HG03064 (cell line): ENCODE results near the gene CIT.

Experiments
- ATAC-seq: cut with Tn5 transposase; IDR thresholded peaks from one replicate; pipeline ENCODE4 v1.9.1; 2021; ENCODE audit warnings: low read depth; ENCODE audit not compliant: unreplicated experiment

CIT gene

DNA sequence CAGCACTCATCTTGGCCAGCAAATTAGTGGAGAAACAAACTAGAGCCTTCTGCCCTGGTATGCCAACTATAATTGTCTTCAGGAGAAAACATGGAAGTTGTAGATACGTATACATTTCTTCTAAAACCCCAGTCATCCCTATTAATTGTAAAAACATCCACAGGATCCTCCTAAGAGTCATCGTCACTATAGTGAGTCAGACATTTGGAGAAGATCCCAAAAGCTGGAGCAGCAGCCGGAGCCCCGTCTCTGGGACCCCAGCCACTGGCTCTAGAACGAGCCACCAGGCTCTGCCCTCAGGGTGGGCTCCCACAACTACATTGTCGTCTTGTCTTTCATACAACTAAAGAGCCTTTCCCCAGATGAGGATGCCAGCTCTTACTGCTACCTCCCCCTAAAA is 193.7 kb downstream of the CIT start:
- no peak for ATAC-seq

DNA sequence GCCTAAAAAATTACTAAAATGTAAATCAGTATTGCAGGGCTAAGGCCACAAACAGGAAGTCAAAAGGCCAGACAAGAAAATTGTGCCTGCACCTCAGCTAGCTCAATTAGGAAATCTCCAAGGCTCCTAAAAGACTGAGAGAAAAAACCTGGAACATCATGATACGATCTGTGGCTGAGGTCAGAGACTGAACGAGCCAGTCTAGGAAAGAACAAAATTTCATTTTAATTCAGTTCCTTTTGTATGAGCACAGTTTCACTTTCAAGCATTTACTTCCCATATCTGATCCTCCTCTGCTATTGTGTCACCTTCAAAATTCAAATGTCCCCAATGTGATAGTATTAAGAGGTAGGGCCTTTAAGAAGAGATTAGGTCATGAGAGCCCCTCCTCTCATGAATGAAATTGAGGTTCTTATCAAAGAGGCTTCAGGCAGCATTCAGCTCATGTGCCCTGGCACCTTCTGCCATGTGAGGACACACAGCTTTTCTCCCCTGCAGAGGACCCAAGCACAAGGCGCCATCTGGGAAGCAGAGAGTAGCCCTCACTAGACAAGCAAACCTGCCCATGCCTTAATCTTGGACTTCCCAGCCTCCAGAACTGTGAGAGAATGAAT is 194.4 kb downstream of the CIT start:
- ATAC-seq, result no peak

DNA sequence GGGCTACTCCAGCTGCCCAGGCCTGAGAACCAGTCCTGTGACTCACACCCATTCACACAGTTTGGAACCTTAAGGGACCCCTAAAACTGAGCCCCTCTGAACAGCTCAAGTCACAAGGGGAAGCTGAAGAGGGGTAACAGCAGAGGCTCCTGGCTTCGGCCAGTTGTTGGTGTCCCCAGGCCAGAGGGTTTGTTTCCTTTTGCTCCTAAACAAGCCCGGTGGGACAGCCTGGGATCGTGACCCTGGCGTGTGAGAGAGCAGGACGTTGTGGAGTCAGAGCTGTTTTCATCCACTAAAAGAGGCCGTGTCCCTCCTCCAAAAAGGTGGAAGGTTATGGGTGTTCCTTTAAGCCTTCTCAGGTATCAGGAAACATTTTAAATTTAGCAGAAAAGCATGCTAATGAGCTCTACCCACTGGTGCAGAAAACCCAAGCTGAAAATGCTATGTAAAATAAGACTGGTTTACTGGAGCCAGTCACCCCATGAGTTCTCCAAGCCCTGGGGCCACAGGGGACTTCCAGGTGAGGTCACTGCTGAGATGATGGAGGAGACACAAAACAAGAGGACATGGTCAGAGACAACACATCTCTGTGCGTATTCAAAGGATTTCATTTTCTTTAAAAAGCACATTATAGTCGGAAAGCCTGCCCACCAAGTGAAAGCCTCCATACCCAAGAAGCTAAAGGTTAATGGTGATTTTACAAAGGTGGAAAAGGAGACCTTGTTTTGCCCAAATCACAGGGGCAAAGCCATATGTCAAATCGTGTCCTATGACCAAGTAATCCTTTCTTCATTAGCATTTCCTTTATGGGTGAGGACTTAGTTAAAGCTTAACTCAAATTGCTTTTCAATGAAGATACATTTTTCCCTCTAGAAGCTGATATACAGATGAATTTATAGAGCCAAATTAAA is 195.1 kb downstream of the CIT start:
- no peak for ATAC-seq

DNA sequence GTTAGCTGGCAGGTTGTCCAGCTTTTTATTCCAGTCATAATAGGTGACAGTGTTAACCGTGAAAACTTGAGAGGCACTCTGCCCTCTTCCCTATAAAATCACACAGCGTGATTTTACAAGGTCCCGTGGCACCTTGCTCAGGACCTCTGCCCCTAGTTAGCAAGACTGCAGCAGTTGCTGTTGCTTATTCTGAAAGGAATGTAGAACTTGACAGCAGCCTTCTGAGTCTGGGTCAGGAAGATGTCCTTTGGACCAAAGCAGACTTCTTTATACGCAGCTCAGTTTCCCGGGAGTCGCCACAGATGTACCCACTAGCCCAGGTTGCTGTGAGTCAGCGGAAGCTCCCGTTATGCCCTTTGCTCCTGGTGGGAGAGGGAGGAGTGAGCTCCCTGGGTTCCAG is 196.0 kb downstream of the CIT start:
- no peak for ATAC-seq

DNA sequence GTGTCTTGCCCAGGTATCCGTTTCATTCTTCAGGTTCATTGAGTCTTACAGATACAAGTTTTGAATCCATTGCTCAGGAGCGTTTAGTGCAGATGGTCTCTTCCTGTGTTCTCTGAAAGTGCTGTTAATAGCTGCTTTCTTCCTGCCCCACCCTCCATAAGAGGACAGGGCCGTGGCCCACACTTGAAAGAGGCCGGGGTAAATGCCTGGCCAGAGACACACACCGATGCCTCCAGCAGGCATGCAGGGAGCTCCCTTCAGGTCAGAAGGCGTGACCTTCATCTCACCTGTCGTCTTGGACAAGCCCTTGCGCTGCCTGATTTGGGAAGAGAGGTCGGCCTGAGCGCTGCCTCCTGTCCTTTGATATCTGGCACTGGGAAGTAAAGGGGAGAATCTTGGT is 197.6 kb downstream of the CIT start:
- no peak for ATAC-seq

DNA sequence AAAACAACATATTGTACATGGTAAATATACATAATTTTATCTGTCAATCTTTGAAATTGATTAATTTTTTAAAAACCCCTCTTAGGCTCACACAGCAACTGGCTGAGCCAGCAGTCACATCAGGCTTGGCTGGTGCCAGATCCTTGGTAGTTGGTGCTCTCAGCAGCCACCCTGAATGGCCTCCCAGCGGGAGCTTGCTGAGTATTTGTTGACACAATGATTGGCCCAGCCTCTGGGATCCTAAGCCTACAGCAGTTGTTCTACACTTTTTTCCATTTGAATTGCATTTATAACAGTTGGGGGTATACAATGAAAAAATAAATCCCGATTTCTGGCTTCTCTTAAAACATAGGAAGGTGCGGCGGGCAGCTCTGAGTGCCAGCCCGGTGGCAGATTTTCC is 198.0 kb downstream of the CIT start:
- no peak for ATAC-seq

DNA sequence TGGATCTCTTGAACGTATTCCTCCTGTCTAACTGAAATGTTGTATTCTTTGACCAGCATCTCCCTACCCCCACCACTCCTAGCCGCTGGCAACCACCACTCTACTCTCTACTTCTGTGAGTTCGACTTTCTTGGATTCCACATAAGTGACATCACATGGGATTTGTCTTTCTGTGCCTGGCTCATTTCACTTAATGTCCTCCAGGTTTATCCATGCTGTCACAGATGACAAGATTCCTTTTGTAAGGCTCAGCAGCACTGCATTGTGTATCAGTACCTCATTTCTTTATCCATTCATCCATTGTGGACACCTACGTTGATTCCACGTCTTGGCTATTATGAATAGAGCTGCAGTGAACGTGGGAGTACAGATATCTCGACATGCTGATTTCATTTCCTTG is 198.7 kb downstream of the CIT start:
- no peak for ATAC-seq

DNA sequence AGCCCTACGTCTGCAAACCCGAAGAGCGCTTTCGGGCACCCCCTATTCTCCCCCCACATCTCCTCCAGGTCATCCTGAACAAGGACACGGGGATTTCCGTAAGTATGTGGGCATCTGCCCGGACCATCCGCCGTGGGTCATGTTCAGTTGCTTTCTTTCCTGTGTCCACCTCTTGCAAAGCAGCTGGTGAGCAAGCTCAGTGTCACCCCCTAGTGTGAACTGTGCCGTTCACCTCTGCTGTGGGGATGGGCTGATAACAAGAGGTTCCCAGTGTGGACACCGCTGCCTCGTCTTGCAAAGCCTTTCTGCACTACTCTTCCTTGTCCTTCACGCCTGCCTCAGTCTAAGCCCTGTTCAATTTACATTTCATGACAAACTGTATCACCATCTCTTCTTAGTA is 200.5 kb downstream of the CIT start:
- no peak for ATAC-seq

DNA sequence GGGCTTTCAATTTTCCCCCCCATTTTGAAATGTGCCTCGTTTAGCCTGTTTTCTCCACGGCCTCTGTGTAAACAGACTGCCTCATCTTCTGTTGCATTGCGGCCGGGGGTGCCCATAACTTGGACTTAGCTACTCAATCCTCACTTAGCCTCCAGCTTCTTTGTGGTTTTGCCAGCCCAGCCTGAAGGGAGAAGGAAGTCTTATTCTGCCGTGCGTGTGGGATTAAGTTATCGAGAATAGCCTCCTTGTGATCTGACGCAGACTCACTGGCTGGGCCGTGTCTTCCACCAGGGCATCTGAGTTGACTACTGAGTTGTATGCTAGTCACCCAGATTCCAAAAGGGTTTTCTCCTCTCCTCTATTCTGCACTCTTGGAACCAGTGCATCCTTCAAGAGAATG is 201.1 kb downstream of the CIT start:
- ATAC-seq, result no peak

DNA sequence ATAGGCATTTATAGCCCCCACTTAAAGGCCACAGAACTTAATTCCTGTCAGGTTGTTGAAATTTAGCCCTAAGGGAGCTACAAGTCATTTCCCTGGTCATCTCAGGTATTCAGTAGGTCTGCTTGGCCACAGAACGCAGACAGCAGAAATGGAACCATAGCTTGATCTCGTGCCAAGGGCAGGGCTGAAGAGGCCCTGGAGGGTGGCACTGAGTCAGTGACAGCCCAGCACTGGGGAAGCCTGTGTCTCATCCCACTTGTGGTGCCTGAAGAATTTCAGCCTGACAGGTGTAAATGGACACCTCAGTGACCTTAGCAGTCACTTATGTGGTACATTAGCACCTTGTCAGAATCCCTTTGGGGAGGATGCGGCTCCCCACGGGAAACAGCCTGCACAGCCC is 202.6 kb downstream of the CIT start:
- no peak for ATAC-seq

DNA sequence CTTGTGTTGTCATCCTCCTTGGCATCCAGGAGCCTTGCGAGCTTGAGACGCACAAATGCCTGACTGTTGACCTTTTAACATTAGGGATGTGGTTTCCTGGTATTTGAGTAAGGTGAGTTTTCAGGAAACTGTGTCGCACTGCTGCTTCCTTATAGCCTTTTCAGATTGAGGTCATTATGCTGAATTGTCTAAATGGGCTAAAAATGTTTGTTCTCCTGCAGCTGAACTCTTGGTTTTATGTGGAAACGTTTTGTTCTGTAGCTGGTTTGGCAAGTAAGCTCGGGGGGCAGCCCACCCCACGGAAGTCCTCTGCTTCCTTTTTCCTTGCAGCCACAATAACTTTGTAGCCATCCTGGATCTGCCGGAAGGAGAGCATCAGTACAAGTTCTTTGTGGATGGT is 203.5 kb downstream of the CIT start:
- no peak for ATAC-seq

DNA sequence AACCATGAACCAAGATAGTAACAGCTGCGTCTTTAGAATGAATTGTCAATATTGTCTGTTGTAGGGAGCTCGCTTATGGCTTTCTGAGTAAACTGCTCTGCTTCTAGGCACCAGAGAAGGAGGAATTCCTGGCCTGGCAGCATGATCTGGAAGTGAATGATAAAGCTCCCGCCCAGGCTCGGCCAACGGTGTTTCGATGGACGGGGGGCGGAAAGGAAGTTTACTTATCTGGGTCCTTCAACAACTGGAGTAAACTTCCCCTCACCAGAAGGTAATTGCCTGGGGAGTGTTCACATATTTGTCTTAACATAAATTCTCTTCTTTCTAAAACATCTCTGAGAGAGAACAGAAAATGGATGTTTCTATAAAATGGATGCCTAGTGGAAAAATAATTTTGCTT is 204.9 kb downstream of the CIT start:
- ATAC-seq, result no peak

DNA sequence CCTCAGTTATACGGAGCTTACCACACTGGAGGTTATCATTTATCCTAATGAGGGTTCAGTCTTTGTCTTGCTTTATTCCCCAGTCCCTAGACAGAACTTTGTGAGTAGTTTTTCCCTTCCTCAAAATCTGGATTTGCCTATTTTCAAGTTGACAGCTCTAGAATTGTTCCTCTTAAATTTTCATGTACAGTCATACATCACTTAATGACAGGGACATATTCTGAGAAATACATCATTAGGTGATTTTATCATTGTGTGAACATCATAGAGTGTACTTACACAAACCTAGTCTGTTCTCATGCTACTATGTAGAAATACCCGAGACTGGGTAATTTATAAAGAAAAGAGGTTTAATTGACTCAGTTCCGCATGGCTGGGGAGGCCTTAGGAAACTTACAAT is 206.1 kb downstream of the CIT start:
- ATAC-seq, result no peak

DNA sequence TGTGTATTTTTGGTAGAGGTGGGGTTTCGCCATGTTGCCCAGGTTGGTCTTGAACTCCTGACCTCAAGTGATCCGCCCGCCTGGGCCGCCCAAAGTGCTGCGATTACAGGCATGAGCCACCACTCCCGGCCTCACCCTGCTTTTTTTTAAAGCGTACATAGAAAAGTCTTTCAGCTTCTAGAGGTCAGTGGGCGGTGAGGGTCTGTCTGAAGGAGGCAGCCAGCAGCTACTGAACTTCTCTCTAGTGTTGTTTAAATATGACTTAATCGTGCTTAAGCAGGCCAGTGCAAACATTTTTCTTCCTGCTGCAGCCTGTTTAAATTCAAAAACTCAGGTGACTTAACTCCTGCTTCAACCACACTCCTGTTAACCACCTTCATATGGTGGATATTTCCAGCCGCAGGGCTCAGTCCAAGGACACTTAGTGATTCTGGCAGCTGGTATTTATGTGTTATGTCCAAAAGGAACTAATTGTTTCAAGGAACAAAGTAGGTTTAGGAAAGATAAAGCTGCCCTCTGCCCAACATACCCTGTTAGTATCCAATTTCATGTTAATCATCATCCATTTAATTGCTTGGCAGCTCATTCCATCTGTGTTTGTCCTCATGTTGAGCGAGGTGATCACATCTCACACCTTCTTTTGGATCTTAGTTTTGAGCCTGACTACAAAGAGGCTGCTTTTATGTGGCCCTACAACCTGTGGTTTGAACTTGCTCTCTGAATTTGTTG is 207.2 kb downstream of the CIT start:
- no peak for ATAC-seq

DNA sequence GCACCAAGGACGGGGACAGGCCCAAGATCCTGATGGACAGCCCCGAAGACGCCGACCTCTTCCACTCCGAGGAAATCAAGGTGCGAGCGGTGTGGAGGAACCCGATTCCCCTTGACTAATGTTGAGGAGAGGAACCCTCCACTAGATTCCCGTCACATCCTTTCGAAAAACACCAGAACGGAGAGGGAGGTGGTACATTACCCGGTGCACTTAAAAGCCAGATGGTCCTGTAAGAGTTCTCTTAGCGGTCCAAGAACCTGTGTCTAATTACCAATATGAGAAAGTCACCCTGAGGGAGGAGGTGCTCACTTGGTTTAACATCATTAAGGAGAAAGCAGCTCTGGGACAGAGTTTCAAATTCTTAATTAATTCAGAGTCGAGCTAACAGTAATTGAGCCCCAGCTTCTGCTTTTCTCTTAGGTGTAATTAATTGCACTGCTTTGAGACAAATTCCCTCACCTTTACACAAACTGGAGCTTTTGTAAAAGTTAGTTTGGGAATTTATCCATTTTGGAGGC is 208.7 kb downstream of the CIT start:
- no peak for ATAC-seq

DNA sequence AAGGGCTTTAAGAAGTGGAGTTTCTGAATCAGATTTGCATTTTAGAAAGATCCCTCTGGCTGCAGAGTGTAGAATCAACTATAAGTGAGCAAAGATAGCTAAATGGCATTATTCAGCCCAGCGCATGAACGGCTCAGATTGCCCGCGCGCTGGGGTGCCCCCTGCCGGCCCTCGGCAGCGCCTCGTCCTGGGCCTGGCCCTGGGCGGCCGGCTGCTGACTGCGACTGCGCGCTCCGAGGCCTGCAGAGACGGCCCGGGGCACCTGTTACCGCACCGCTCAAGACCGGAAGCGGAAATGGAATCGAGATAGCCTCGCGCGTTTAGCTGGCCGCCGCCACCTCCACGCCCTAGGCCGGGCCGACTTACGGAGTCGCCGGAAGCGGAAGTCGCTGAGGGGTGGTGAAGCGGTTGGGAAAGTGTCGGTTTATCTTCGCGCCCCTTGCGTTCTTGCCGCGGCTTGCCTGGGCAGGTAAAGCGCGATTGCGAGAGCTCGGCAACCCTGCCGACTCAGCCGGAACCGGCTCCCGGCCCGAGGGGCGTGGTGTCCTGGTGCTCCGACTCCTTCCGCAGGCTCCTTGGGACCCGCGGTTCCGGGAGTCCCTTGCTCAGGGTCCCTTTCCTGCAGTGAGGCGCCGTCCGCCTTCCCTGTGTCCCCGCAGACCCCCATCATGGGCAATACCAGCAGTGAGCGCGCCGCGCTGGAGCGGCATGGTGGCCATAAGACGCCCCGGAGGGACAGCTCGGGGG is 209.4 kb downstream of the CIT start, which contains the start of gene PRKAB1:
Gene PRKAB1 (plus strand): TSS at position 557 of the 747 bp plus-strand sequence. CDS start 112 bp downstream, at position 669.
- ATAC-seq, result peak; percentile 96

DNA sequence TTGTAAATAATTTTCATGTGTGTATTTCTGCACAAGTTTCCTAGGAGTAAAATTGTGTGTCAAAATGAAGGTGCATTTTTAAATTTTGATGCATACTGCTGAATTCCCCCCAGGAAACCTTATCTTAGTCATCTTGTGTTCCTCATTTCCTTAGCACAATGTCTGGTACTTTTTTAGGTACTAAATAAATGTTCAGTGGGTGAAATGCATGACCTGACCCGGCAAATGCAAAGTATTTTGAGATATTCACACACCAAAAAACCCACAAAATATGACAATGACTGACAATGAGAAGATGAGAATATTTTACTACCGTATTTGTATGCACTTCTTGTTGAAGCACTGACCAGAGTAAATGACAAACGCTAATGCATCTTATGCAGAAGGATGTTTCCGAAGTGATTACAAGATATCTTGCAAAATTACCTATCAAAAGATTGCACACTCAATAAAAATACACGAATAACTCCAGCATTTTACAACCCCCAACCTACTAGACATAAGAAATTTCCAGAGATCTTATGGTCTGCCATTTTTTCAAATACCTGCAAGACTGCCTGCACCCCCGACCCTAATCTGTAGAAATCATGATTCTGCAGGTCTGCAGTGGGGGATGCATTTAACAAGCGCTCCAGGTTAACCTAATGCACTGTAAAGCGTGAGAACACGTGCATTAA is 210.1 kb downstream of the CIT start:
- peak; percentile 10 for ATAC-seq

DNA sequence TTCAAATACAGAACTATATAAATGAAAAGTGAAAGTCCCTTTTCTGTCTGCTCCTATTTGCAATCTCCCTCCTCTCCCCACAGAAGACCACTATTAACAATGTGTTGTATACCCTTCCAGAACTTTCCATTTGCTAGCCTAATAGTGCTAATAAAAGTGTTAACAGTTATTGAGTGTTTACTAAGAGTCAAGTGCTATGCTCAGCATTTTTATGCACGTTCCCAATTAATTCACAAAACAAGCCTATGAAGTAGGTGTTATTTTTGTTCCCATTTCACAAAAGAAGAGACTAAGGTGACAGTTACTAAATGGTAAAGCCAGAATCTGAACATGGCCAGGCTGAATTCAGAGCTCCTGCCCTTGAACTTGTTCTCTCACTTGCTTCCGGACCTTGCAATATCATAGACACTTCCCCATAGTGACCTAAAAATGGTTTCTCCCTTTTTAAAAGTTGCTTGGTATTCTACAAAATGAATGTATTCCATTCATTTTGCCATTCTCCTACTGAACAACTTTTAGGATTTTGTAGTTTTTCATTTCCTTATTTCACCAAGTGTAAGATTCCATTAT is 210.8 kb downstream of the CIT start:
- ATAC-seq, result no peak

DNA sequence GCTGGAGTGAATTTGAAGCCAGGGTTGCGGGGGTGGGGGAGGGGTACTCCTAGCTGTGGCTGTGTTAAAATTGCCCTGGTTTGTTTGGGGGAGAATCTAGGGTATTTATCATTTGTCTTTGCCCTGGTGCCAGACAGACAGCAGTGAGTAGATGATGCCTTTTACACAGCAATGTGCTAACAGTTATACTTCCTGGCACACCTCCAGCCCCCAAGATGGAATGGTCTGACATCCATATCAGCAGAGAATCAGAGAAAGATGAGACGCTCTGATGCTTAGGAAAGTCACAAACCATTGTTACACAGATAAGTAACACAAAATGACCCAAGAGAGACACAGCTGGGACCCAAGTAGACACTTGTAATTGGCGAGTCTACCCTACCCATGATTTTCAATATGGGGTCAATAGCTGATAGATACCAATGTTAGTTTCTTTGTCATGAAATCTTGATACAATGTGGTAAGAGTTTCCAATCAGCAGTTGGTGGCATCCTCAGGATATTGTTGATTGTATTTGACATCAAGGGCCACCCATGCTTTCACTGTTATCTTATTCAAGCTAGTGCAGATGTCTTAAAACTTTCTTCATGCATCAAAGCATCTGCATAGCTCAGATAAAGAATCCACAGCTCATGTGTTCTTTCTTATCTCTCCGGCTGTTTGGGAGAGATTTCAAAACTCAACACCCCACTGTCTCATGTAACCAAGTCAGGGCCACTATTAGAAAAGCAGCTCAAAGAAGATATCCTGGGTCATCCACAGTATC is 211.8 kb downstream of the CIT start:
- no peak for ATAC-seq
